ENCODE data around the gene B3GAT2. TPM values are rescaled to one million over a fixed set of nuclear protein-coding genes. Genes with fewer than 3 reads are reported as not detected.

B3GAT2 gene
- total RNA-seq, 2 donors from 2014 or later: 0.09 to 0.91 TPM

DNA sequence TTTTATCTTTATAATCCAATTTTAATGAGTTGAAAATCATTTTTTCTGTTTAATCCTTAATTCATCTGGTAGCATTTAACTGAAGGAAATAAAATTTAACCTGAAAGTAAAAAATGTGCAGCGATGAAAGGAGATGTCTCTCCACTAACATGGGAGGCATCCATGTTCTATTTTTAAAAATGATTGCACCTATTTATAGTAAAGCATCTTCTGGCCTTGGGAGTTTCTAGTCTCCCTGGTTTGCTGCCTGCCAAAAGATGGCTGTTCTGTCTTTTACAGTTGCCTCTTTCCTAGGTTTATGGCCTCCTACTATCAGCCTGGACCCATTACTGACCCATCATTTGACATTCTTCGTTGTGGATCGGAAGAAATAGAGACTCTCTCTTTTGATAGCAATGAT is 143.0 kb downstream of the B3GAT2 start:
- Histone ChIP-seq H3K4me1 (replicated peaks) (no peaks in the 10 kb centered on the region), H3K27ac (no peak overlapping the region), H3K9me3 (no peaks in the 10 kb centered on the region), H3K36me3 (no peaks in the 10 kb centered on the region), H3K27me3 (replicated peaks; ENCODE audit: insufficient read depth) (no peaks in the 10 kb centered on the region), H3K4me3 (no peak overlapping the region)
- no peak for DNase-seq (ENCODE audit: low spot score)
- intact Hi-C loops (cut with DNase I): no loop called here
- TF ChIP-seq POLR2AphosphoS5 (IDR thresholded peaks at IDR 0.05) (no peak), POLR2A (IDR thresholded peaks at IDR 0.05) (no peak), CTCF (IDR thresholded peaks at IDR 0.05) (no peak)
- WGBS: 83% methylated on average over 3 of the region's 3 CpGs

GRCh38 chr6:70811788-70812187 is 145.1 kb downstream of the B3GAT2 start:
- H3K4me1 ChIP-seq (replicated peaks): no peaks in the 10 kb centered on the region
- H3K27me3 ChIP-seq (replicated peaks; ENCODE audit: insufficient read depth): no peaks in the 10 kb centered on the region
- intact Hi-C loops (cut with DNase I): no loop called here
- no peak overlapping the region for H3K4me3 ChIP-seq
- H3K27ac ChIP-seq: no peak overlapping the region
- H3K36me3 ChIP-seq: no peaks in the 10 kb centered on the region
- H3K9me3 ChIP-seq: no peaks in the 10 kb centered on the region
- TF ChIP-seq POLR2AphosphoS5 (IDR thresholded peaks at IDR 0.05) (no peak), POLR2A (IDR thresholded peaks at IDR 0.05) (no peak), CTCF (IDR thresholded peaks at IDR 0.05) (no peak)
- WGBS: 82% methylated on average over 6 of the region's 6 CpGs
- DNase-seq (ENCODE audit: low spot score): no peak

Data from prostate gland (tissue), 2 donors.